ENCODE data around the gene ITPKA.
A peak's percentile ranks its signal among the peaks of the same experiment; 100 is the strongest.

ITPKA gene

DNA sequence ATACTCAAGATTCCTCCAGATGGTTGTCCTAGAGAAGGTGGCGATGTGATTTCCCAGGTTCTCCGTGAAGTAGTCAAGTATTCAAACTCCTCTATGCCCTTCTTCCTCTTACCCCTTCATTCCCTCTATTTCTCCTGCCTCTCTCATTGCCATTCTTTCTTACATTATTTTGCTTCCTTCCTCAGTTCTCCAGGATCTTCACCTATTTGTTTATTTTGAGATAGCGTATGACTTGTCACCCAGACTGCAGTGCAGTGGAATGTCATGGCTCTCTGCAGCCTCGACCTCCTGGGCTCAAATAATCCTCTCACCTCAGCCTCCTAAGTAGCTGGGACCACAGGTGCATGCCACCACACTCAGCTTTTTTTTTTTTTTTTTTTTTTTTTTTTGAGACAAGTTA lies 1.8 kb upstream of the ITPKA start:
- DNase-seq: no peak

DNA sequence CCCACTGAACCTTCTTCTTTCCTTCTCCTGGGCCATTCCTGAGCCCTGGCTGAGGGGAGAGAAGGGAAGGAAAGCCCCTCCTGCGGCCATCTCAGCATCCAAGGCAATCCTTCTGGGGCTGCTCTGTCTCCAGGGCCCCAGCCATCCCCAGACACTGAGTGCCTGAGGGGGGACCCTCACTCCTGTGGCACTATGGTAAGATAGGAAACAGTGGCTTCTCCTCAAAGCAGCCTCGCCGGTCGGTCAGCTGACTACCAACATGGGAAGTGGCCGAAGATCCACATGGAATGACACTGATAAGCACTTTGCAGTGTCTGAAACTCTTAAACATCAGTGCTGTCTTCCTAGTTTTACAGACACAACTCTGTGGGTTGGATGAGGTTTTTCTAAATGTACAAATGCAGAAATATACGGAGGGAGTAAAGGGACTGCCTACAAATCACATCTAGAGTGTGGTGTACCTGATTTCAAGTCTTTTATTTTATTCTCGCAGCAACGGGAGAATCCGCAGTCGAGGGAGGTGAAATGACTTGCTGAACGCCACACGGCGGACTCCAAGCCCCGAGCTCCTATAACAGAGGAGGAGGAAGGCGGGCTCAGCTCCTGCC lies 973 bp upstream of the ITPKA start:
- DNase-seq: peak in 1 of 2 experiments; percentile 35

DNA sequence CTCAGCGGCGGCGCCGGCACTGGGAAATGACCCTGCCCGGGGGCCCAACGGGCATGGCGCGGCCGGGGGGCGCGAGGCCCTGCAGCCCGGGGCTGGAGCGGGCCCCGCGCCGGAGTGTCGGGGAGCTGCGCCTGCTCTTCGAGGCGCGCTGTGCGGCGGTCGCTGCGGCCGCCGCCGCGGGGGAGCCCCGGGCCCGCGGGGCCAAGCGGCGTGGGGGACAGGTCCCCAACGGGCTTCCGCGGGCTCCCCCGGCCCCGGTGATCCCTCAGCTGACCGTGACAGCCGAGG lies 172 bp downstream of the ITPKA start:
- no peak for DNase-seq

DNA sequence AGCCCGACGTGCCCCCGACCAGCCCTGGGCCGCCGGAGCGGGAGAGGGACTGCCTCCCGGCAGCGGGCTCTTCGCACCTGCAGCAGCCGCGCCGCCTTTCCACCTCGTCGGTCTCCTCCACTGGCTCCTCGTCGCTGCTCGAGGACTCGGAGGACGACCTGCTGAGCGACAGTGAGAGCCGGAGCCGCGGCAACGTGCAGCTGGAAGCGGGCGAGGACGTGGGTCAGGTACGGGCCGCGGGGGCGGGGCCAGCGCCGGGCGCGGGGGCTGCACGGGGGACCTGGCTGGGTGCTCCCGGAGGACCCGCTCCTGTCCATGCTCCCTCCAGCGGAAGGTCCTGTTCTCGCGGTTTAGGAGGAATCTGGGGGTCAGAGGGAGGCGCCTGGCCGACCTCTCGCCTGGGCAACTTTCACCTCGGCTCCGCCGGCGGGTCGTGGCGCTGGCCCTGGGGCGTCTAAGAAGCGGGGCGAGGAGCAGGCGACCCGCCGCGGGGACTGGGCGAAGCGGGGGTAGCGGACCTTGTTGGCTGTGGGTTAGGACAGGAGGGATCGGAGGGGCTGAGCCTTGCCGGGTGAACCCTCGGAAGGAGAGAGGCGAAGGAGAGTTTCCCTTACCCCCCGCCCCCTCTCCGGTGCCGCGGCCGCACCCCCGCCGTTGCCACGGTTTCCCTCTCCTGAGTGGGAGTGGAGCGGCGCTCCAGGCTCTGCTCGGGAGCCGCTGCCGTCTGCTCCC lies 682 bp downstream of the ITPKA start:
- DNase-seq: no peak

DNA sequence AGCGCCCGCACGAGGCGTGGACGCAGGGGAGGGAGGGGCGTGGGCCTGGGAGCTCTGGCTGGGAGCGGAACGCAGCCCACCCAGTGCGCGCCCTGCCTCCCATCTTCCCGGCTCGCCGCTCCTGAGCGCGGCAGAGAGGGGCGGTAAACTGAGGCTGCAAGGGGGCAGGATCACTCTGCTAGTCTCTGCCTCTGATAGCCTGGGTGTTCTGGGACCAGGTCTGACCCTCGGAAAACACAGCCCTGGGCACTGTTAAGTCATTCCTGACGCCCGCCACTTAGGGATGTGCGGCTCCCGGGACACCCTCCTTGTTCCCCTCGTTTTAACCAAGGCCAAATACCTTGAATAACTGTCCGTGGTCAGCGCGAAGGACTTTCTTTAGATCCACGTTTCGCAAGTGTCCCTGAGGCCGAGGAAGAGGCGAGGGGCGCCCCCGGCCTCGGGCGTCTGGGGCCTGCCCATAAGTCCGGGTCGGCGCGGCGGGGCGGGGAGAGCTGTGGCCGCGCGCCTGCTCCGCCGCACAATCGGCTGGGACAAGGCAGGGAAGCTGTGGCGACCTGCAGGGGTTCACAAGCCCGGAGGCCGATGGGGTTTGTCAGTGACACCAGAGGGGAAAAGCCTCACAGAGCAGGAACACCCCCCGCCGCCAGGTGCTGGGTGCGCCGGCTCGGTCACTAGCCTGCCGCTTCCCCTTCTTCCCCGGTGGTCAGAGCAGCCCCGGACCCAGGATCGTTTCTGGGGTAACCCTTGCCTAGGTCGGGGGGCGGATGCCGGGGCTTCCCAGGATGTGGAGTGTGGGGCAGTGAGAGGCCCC lies 1.5 kb downstream of the ITPKA start:
- DNase-seq: no peak

DNA sequence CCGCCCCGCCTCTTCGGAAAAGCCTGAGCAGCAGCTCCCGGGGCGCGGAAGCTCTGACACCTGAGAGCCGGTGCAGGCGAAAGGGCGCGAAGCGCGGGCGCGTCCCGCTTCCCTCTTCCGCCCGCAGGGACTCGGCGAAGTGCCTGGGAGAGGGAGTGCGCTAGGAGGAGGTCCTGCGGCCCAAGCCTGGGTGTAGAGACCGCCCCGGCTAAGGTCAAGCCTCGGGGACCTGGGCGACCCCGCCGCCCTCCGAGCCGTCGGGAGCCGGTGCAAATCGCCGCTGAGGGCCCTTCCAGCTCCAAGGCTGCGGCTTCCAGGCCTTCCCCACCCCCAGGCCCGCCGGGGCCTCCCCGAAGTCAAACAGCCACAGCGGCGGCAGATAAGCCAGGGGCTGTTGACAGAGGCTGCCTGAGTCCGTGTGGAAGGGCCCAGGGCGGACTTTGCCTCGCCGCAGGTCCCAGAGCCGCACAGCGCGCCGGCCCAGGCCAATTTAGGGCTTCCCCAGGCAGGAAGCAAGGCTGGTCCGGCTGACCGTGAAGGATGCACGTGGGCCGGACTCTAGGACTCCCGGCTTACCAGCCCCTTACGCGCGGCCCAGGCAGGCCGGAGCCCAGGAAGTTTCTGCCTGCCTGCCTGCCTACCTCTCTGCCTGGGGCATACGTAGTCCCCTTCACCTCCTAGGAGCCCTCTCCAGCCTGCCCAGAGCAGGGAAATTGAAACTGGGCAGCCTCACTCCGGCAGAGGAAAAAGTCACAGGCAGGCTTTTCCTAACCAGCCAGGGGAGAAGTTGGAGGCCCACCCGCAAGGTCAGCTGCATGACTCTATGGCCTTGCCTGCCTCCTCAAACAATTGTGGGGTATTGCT lies 2.3 kb downstream of the ITPKA start:
- DNase-seq: no peak

DNA sequence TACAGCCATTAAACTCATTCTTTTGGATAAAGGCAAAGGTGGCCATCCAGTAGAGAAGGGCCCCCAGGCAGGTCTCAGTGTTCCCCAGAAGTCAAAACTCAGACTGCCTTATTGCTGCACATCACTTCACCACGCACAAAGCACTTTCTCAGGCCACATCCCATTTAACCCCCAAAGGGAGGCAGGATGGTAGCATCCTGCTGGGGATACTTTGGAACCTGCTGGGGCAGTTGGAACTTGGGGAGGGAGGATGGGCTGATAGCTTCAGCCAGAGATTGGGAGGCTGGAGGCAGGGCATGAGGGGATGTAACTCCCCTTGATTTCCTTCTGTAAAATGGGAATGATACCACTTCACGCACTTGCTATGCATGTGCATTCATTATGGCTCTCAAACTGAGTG lies 5.0 kb downstream of the ITPKA start:
- no peak for DNase-seq

DNA sequence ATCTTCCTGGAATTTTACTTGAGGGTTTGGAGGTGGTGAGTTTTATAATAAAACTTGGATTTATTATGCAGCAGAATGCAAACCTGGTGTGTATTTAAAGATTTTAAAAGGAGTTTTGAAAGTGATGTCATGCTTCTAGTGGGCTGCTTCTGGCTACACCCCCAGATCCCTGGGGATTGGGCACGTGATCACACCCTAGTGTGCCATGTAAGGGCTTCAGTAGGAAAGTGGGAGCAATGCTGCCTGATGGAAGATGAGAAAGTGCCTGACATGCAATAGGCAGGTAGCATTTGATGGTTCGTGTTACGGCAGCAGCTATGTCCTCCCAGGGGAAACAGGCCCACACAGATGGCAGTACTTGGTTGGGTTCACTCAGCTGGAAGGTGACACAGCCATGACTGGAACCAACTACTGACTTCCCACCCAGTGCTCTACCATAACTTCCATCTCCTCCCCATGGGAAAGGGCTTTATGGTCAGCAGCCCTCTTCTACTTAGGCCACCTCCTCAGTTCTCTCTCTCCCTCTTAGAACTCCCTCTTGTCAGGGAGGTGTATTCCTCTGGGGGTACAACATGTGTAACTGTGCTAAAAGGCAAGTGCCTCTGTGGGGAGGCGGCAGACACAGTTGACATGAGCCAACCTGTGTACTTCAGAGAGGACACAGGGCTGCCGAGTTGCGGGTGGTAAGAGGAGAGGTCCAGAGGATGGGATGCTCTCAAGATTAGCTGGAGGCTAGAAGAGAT lies 5.6 kb downstream of the ITPKA start:
- DNase-seq: no peak

DNA sequence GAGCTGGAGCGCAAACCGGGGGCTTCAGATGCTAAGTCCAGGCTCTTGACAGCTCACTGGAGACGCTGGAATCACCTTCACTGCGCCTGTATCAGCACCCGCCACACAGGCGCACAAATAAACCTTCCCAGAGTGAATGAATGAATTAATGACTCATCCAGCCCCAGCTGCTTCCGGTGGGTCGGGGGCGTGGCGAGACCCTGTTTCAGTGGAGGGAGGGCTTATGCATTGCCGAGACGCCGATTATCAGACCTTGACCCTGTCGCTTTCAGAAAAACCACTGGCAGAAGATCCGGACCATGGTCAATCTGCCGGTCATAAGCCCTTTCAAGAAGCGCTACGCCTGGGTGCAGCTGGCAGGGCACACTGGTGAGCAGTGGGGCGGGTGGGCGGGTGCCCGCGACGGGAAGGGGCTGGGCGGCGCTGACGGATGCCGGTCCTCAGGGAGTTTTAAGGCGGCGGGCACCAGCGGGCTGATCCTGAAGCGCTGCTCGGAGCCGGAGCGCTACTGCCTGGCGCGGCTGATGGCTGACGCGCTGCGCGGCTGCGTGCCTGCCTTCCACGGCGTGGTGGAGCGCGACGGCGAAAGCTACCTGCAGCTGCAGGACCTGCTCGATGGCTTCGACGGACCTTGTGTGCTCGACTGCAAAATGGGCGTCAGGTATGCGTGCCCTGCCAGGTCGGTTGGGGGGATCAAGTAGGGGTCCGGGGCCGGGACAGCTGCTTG lies 7.7 kb downstream of the ITPKA start:
- DNase-seq: peak; percentile 9 to 13

DNA sequence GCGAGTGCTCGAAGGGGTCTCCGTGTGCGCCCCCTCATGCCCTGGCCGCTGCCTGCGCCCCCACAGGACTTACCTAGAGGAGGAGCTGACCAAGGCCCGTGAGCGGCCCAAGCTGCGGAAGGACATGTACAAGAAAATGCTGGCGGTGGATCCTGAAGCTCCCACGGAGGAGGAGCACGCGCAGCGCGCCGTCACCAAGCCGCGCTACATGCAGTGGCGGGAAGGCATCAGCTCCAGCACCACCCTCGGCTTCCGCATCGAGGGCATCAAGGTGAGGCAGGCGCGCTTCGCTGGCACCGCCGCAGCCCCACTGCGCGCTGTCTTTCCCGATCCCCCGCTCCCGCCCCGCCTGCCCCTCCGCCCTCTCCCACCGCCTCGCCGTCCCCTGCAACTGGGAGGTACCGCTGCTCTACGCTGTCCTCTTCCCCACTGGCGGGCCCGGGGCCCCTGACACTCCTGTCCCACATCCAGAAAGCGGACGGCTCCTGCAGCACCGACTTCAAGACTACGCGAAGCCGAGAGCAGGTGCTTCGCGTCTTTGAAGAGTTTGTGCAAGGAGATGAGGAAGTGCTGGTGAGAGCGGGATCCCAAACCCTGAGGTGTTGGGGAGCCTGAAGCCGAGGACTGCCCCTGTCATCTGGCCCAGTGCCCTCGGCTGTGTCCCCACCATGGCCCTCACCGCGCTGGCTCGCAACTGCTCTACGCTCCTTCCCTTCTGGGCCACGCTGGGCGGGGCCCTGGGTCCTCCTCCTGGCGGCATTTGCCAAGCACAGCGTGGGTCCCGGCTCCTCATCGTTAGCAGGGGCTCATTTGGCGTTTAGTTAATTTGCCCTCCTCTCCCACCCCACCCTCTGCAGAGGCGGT lies 8.5 kb downstream of the ITPKA start:
- peak in 1 of 2 experiments; percentile 2 for DNase-seq

DNA sequence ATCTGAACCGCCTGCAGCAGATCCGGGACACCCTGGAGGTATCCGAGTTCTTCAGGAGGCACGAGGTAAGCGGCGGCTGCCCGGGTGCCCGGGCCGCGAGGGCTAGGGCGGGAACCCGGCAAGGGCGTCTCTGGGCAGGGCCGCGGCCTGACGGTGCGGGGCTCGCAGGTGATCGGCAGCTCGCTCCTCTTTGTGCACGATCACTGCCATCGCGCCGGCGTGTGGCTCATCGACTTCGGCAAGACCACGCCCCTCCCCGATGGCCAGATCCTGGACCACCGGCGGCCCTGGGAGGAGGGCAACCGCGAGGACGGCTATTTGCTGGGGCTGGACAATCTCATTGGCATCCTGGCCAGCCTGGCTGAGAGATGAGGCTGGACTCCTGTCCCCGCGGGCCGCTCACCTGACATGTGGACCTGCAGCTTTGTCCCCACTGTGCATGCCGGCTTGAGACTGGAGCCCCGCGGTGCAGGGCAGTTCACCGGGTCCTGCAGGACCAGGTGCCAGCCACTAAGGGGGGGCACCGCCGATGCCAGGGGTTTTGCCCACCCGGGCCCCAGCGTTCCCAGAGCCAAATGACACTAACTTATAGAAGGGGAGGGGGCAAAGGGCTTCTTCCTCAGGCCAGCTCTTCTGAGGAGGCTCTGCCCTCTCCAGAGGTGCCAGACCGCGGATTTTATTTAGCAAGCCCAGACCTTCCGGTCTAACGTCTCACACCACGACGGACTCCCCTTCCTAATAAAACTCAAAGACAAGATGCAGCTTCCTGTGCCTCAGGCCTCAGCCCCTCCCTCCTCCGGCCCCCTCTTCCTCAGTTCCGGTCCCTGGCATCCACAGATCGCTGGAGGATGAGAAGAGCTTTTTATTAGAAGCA lies 9.4 kb downstream of the ITPKA start:
- DNase-seq: peak; percentile 74 to 77

DNA sequence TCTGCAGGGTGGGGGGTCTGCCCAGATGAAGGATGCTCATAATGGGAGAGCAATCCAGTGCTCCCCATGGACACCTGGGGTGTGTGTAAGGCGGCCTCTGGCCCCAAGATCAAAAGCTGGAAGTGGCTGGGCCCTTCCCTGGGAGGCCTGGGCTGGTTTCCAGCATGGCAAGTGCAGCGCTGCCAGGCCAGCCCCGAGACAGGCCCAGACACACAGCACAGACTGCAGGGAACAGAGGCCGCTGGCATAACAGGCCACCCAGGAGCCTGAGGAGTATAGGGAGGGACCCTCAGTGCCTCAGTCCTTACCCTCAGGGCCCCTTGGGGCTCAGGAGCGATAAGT lies 10.0 kb downstream of the ITPKA start:
- no peak for DNase-seq

DNA sequence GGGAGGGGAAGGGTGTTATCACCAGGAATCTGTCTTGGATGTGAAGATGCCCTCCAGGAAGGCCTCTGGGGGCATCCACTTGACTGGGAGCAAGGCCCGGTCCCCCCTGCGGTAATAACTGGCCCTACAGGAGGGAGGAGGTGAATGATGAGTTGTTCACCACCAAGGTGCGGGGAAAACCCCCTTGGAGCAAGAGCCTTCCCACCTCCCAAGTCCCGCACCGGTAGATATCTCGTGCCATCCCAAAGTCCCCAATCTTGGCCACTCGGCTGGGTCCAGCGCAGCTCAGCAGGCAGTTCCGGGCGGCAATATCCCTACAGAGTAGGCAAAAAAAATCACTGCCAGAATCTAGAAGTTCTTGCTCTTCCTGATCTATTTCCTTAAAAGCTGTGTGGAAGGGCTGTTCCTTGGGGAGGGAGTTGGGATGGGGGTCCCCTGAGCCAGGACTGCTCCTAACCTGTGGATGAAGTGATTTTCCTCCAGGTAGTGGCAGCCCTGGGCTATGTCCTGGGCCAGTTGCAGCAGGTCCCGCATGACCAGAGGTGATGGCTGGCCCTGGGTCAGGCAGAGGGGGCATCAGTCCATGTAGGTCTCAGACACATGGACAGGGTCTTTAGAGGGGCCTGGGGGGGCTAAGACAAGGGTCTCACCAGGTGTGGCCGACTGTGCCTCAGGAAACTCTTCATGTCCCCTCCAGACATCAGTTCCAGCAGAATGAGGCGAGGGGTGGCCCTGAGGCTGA lies 11.2 kb downstream of the ITPKA start:
- DNase-seq: no peak

DNA sequence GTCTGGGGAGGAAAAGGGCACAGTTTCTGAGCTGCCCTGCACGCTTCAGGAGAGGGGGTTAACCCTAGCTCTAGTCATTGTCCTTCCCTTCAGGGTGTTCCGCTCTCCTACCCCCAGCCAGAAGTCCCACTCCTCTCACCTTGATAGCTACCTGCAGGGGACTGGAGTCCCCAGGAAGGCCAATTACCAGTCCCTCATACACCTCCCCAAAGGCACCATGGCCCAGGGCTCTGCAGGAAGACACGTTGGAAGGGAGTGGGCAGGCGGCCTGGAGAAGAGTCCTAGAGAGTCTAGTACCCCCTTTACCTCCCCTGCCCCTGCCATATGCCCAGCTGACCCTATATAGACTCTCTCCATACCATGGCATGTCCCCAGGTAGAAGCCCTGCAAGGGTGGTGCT lies 12.1 kb downstream of the ITPKA start:
- no peak for DNase-seq

DNA sequence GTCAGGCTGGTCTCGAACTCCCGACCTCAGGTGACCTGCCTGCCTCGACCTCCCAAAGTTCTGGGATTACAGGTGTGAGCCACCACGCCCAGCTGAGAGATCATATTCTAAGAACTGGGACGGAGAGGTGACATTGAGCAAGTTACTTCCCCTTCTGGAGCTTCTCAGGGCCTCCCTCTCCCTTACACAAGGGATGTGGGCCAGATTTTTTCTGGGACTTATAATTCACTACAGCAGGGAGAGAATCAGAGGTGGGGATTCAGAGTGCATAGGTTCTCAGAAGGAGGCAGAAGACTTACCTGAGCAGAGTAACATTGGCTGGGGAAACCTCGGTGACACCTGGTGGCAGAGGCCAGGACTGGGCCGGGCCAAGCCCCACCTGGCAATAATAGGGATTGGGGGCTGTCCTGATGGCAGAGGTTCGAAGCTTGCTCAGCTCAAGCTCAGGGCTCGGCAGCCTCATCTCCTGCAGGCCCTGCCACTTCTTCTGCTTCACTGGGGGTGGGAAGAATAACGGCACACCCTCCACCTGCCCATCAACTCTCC lies 13.2 kb downstream of the ITPKA start:
- DNase-seq: peak; percentile 2 to 12

DNA sequence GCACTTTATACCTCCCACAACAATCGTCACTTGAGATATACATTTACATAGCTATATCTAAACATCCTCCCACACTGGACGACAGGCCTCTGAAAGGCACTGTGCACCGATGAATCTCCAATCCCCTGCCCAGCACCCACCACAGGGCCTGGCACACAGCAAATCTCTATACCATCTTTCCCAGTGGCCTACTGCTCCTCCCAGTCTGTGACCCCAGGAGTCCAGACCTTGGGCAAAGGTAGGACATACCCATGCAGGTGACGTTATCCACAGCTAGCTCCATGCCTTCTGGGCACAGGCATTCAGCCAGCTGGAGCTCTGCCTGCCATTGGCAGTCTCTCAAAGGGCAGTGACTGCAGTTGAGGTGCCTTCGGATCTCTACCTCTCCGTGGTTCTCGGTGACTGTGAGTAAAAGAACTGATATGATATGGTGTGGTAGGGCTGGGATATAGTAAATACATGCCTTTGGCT lies 14.2 kb downstream of the ITPKA start:
- no peak for DNase-seq

DNA sequence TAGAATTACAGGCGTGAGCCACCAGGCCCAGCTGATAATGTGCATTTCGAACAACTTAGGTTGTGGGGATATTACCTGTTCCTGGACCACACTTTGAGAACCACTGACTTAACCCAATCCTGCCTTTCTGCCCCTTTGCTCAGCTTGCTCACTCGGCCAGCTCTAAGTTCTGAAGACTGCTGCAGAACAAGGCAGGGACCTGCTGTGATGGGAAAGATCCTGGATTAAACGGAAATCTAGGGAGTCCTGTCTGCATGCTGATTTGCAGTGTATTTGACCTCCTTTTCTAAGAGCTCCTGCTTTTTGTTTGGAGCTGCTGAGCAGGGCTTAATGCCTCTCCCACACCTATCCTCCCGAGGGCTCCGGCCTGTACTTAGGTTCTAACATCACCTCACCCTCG lies 17.1 kb downstream of the ITPKA start:
- DNase-seq: no peak

DNA sequence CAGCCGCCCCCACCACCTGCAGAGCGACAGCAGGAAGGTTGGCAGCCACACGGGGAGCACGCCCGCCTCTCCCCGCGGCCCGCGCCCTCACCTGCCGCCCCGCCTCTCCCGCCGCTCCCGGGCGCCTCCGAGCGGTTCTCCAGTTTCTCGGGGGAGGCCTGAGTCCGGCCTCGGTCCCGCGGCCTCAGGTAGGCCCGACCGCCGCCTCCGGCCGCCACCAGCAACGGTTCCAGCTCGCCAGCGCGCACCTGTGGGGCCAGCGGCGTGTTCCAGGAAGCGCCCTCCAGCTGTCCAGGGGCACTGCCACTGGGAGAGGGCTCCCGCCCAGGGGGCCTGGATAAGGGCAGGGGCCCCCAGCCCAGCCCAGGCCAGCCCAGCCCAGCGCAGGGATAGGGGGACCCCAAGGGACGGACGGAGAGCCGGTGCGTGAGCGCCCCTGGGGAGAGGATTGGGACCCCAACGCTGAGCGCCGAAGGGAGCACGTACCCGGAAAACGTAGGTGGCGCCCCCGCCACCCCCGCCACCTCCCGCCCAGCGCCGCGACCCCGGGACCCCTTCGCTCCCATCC lies 17.7 kb downstream of the ITPKA start:
- no peak for DNase-seq
